HG03457 (cell line): Measurements from ENCODE around the gene ADCY4.
"Not testable (repeated sequence)": the region's sequence is repeated elsewhere in the genome, so short reads cannot be mapped to it uniquely, and the experiment has no call there.

ENCODE experiments used
- ATAC-seq: cut with Tn5 transposase; IDR thresholded peaks from one replicate; pipeline ENCODE4 v1.9.1; 2021; ENCODE audit warnings: moderate number of reproducible peaks; ENCODE audit not compliant: unreplicated experiment

ADCY4 gene

GRCh38 chr14:24334431-24335291 lies at the start of gene ADCY4:
Gene ADCY4, minus strand, starts transcription at chr14:24335071. Its CDS starts 419 bp downstream, at chr14:24334652.
- no peak for ATAC-seq

- no peak for ATAC-seq
Observed at GRCh38 chr14:24384169-24384568, 49.3 kb upstream of the ADCY4 start.

DNA sequence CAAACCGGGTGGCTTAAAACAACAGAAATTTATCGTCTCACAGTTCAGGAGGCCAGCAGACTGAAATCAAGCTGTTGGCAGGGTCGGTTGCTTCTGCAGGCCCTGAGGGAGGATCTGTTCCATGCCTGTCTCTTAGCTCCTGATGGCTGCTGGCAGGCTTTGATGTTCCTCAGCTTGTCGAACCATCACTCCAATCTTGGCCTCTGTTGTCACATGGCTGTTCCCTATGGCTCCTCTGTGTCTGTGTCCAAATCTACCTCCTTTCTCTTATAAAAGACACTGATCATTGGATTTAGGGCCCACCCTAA lies 47.1 kb upstream of the ADCY4 start:
- ATAC-seq = no peak

DNA sequence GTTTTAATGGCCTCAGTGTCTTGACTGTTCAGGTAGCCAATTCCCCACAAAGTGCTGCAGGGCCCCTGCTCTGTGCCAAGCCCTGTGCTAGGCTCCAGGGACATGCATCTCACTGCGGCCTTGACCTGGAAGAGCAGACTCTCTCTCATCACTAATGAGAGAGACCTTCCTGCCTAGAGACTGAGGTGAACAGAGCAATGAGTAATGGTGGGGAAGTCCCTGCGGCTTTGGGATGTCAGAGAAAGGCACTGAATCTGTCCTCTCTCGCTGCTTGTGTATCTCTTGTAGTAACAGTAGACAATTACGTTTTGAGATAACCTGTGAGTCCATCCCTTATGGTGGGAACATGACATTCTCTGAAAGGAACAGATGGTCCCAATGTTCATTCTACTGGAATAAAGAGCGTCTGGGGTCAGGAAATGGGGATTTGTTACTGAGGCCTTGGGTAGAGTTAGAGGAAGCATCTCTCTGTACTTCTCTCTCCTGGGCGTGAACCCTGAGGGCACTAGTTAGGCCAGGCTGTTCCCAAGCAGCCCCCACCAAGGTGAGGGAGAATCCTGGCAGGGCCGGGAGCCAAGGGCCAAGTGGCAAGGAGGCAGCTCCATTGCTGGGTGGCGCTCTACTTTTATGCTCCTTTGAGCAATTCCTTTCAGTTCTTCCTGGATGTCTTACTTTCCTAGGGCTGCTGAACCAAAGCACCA lies 46.6 kb upstream of the ADCY4 start:
- ATAC-seq = no peak

DNA sequence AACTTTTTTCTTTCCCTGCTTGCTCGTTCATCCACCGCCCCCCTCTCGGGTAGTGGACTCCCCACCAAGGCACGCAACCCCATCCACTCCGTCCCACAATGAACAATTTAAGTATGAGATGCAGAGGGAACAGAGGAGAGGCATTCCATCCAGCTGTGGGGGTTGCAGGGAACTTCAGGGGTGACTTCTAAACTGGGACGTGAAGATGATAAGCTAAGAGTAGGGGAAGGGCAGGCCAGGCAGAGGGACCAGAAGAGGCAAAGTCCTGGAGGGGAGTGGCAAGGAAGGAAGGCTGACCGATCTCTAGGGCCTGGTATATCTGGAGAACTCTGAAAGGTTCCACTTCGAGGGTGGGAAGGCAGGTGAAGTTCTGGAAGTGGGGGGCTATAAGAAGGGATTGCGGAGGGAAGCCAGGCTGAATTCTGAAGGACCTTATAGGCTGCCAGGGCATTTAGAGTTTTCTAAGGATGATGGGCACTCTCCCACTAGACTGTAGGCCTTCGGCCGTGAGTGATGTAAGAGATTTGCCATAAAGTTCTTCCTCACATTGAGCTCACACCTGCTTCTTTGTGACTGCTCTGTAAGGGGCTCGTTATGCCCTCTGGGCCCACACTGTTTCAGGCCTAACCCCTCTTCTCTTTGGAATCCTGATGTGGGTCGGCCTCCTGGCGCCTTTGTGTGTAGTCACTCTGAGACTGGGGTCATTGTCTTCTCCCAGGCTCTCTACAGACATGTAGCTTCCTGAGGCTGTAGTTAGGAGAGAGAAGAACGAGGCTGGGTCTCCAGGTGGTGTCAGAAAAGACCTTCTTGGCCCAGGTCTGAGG lies 45.2 kb upstream of the ADCY4 start:
- ATAC-seq = no peak

DNA sequence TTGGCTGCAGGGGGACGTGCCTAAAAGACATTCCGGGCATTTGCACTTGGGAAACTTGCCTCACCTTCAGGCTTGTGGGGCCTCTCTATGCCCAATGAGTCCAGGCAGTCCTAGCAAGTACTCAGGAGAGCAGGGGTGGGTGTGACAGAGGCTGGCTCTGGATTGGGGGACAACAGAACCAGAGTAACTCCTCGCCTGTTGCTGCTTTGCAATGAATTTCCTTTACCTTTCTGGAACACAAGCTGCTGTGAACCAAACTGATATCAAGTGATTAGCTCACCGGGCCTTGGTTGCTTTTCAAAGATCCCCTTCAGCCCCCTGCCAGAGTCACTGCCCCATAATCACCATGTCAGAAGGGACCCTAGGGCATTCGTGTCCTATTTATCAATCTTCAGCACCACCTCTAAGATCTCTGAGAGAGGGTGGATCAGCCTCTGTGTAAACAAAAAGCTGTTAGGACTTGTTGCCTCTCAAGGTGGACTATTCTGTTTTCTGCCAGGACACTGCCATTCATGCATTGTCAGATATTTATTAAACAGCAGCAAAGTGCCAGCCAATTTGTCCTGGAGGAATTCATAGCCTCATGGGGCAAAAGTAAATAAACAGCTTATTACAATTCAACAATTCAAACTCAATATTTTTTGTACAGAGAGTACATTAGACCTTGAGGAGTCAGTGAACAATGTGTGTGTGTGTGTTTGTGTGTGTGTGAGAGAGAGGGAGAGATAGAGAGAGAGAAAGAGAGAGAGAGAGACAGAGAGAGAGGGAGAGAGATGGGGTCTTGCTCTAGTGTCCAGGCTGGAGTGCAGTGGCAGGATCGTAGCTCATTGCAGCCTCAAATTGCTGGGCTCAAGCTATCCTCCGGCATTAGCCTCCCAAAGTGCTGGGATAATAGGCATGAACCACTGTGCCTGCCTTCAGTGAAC lies 44.4 kb upstream of the ADCY4 start:
- ATAC-seq = no peak

DNA sequence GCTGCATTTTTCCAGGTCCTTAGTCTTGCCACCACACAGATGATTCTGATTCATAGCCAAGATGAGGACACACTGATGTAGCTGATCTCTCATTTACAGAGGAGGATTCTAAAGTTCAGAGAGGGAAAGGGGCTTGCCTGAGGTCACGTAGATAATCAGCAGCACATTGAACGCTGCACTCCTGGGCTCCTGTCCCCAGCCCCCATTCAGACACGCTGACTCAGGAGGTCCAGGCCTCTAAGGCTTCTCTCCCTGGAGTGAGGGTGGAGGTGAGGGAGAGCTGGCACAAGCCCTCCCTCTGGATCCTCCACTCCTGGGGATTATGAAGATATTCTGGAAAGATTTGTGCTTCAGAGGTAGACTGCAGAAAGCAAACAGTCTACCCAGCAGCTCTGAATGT lies 43.5 kb upstream of the ADCY4 start:
- ATAC-seq = no peak

DNA sequence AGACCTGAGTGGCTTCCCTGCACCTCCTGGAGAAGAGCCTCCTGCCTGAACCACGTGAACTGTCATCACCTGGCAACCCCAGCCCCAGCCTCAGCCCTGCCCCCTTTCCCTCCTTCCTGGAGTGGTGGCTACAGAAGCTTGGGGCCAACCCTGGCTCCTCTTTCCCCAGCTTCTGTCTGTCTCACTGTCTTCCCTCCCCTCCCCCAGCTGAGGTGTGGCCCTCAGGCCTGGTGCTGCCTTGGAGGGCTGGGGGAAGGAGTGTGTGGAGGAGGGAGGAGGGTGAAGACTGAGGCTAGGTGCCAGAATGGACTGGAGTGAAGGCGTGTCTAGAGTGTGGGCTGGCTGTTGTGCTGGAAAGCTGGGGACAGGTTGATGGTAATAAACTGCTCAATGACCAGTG lies 42.8 kb upstream of the ADCY4 start:
- no peak for ATAC-seq

GRCh38 chr14:24377126-24377525 lies 42.3 kb upstream of the ADCY4 start:
- no peak for ATAC-seq

DNA sequence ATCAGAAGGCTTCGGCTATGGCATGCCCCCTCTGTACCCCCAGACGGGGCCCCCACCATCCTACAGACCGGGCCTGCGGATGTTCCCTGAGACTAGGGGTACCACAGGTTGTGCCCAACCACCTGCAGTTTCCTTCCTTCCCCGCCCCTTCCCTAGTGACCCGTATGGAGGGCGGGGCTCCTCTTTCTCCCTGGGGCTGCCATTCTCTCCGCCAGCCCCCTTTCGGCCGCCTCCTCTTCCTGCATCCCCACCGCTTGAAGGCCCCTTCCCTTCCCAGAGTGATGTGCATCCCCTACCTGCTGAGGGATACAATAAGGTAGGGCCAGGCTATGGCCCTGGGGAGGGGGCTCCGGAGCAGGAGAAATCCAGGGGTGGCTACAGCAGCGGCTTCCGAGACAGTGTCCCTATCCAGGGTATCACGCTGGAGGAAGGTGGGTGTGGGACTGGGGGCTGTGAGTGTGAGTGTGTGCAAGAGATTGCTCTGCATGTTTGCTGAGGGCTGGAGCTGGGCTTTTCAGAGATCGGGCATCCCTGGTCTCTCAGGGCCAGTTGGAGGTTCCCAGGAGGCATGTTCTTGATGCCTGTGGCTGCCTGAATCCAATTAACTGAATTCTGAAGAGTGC lies 41.7 kb upstream of the ADCY4 start:
- ATAC-seq = no peak

DNA sequence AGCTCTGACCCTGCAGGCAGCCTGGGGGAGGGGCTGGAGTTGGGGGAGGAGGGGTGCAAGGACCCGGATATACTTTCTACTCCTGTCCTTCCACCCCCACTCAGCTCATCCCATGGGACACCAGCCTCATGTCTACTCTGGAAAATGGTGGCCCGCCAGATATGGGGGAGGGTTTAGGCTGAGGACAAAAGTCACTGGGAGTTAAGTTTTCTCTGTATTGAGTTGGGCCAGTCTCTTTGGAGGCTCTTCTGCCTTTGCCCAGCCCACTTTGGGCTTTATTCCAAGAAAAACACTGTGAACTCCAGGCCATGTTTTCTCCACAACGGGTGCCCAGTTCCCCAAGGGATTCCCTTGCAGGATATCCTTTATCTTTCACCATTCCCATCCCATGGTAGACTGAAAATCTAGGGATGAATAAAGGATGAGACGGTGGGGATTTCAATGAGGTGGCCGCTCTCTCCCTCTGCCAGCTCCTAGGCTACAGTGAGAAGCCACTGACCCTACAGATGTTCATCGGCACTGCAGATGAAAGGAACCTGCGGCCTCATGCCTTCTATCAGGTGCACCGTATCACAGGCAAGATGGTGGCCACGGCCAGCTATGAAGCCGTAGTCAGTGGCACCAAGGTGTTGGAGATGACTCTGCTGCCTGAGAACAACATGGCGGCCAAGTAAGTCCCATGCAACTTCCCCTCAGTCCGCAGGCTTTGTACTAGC lies 38.0 kb upstream of the ADCY4 start:
- no peak for ATAC-seq

- ATAC-seq = not testable (repeated sequence)
Observed at GRCh38 chr14:24371605-24372004, 36.7 kb upstream of the ADCY4 start.

DNA sequence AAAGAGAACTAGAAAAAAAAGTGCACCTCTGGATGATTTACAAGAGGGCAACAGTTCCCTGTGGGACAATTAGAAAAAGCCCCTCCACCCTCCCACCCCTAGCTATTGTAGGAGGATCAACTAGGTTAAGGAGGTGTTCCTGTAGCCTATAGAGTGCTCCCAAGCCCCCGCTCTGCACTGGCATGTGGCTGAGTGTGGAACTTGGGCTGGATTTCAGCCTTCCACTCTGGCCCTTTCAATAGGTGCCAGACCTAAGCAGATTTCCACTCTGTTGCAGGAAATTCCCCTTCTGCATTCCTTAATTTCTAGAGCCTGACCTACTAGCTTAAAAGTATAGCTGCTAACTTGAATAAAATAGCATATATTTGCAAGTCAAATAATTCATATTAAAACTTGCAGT lies 35.9 kb upstream of the ADCY4 start:
- ATAC-seq = no peak

GRCh38 chr14:24369907-24370687 lies 35.2 kb upstream of the ADCY4 start:
- ATAC-seq = no peak

DNA sequence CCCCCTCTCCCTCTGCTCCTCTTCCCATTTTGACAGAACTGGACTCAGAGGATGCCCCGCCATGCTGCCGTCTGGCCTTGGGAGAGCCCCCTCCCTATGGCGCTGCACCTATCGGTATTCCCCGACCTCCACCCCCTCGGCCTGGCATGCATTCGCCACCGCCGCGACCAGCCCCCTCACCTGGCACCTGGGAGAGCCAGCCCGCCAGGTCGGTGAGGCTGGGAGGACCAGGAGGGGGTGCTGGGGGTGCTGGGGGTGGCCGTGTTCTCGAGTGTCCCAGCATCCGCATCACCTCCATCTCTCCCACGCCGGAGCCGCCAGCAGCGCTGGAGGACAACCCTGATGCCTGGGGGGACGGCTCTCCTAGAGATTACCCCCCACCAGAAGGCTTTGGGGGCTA lies 34.6 kb upstream of the ADCY4 start:
- no peak for ATAC-seq

DNA sequence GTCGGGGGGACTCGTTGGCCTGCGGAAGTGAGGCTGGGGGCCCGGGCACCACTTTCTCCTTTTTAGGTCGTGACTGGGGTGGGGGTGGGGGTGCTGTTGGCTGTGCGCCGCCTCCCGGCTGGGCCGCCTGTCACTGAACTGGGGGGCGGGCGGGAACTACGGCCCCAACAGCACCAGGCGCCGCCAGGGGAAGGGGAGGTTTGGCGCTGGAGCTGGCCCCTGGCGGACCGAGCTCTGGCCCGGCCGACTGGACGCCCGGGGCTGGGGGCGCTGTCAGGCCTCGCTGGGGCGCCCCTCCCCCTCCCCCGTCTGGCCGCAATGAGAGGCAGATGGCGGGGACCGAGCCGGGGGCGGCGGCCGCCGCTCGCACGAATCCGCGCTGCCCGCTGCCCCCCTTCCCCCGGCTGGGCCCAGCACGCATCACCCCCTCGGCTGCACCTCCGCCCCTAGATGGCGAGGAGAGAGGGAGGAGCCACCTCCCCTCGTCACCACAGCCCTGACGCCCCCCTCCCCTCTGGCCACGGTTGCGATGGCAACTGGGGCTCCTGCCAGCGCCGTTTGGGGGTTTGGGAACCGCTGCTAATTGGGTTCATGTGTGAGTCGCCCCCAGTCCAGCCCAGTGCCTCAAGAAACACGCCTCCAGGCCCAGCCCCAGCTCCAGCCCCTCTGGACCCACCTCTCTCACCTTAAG lies 33.8 kb upstream of the ADCY4 start:
- ATAC-seq = no peak

GRCh38 chr14:24368212-24368561 lies 33.3 kb upstream of the ADCY4 start:
- ATAC-seq = no peak

GRCh38 chr14:24367514-24368211 lies 32.8 kb upstream of the ADCY4 start, which contains the start of gene NFATC4:
Gene NFATC4, plus strand, starts transcription at chr14:24368184. Its CDS starts 157 bp downstream, at chr14:24368341.
- peak; percentile 15 for ATAC-seq
